HG03039 (cell line): ENCODE results near the gene HOTAIR.

Experiments used
- ATAC-seq: cut with Tn5 transposase; IDR thresholded peaks from one replicate; pipeline ENCODE4 v1.9.1; 2021; ENCODE audit warnings: mild to moderate bottlenecking, moderate library complexity; ENCODE audit not compliant: unreplicated experiment

Gene HOTAIR

DNA sequence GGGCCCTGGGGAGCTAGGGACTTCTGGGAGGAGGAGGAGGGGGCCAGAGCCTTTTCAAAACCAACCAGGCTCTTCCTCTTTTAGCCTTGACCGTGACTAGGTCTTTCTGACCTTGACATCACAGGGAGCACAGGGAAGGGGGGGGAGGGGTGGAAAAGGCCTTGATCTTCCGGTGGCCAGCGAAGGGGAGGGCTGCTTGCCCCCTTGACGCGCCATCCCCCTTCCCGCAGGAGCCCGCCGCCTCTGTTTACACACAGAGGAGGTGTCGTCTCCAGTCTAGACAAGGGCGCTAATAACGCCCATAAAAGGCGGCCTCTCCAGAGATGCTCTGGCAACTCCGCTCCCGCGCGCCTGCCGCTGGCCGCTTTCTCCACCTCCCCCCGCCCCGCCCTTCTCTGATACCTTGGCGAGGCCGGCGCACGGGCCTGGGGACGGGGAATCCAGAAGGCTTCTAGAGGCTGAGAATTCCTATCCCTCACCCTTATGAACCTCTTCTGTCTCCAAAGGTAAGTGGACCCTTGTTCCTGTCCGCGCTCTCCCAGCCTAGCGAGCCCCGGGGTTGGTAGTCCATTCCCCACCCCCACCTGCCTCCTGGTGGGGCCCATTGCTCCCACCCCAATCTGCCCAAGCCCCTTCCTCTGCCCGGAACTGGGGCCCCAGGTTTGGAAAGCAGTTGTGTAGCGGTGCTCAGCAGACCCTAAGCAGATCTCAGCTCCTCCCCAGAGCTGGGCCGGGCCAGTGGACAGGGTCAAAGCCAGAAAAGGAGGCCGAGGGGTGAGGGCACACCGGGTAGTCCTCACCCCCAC lies 24.9 kb downstream of the HOTAIR start:
- no peak for ATAC-seq

- ATAC-seq = no peak
Measured at GRCh38 chr12:53948650-53949593, 25.8 kb downstream of the HOTAIR start.

DNA sequence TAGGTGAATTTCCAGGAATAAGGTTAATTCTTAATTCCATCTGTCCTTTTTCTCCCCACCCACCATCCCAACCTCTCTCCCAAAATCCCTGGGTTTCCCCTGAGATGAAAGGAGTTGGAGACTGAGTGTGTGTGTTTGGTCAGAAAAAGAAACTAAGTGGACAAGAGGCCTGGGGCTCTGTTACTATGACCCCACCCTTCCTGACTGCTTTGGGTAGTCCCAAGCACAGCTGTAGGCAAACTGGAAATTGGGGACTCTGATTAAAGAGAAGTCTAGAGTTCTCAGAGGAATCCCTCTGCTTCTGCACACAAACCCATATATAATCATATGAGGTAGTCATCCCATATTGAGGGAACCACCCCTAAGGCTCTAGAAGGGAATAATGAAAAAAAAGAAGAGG lies 27.0 kb downstream of the HOTAIR start:
- ATAC-seq = no peak

GRCh38 chr12:53944907-53945847 lies 29.6 kb downstream of the HOTAIR start:
- ATAC-seq = no peak

- ATAC-seq = no peak
Measured at GRCh38 chr12:53944209-53944608, 30.5 kb downstream of the HOTAIR start.

DNA sequence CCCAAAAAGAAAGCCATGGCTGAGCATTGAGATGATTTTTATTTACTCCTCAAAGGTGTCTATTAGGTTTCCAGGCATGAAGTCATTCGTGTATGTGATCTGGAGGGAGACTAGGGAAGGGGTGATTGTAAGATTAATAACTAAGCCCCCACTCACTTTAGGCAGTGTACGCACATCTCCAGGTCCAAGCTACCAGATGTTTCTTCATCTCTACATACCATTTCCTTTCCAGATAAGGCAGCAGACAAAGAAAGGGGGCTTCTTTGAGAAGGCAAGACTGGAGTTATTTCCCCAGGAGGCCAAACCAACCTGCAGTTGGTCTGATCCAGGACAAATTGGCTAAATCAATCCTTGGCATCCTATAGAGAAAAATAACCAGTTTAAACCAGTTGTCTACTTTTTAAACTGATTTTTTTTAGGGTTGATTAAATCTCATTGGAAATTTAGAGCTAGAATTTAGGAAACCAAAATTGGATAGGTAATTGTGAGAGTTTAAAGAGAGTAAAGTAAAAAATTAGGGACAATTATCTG lies 32.2 kb downstream of the HOTAIR start:
- no peak for ATAC-seq

DNA sequence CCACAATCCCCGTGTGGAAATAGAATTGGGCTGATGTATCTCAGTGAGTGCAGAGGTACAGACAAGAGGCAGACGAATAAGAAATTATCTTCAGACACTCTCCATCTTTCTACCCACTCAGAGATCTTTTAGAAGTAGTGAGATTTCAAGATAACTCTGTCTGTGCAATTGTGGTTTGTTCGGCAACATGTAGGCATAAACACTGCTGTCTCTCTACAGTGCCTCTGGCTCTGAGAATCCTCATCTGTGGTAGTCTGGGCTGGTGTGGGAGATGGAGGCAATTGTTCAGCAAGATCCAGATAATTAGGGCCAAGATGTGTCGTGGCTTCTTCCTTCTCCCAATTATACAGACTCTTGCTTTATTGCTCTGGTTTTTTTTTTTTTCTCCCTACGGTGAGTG lies 33.0 kb downstream of the HOTAIR start:
- no peak for ATAC-seq

DNA sequence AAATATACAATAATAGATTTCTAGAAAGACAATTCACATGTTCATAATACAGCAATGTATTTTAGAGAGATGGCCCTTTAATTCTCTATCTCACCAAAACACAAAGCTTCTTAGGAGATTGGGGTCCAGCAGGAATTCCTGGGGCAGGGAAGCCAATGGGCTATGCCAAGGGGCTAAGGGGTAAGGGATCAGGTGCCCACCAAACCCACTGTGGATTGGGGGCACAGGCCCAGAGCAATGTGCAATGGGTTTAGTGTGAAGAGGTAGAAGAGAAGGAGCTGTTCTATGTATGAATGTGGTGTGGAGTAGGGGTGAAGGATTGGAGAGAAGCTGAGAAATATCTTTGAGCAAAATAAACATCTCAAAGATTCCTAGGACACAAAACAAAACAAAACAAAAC lies 33.6 kb downstream of the HOTAIR start:
- ATAC-seq = no peak

- no peak for ATAC-seq
Measured at GRCh38 chr12:53940443-53941014, 34.2 kb downstream of the HOTAIR start.

- ATAC-seq = no peak
Measured at GRCh38 chr12:53939141-53940108, 35.3 kb downstream of the HOTAIR start.

DNA sequence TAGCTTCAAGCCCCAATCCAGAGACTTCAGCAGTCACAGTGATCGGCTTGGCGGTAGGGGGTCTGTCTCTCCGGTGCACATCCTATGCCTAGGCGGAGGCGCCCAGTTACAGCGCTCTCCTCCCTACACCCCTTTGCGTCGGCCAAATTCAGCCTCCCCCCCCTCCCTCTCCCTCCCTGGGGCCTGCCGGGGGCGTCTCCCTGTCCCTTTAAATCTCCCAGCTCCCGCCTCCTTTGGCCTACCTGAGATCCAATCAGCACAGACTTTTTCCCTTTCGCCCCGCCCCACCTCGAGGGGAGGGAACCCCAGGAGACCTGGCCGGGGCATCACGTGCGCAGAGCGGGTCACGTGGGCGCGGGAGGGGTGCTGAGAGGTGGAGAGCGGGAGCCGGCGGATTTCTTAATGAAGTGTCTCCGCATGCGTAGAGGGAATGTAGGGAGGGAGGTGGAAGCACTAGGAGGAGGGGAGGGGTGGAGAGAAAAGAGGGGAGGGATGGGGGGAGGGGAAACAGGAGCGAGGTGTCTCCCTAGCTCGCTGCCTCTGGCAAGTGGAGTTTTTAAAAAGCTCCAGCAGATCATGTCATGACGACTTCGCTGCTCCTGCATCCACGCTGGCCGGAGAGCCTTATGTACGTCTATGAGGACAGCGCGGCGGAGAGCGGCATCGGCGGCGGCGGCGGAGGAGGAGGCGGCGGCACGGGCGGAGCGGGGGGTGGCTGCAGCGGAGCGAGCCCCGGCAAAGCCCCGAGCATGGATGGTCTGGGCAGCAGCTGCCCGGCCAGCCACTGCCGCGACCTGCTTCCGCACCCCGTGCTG lies 36.2 kb downstream of the HOTAIR start, which contains the start of gene HOXC13:
Gene HOXC13 (plus strand): TSS at position 506 of the 815 bp plus-strand sequence. CDS start 76 bp downstream, at position 582.
- ATAC-seq = no peak

GRCh38 chr12:53937596-53938325 lies 37.0 kb downstream of the HOTAIR start:
- ATAC-seq = no peak

GRCh38 chr12:53937099-53937498 lies 37.7 kb downstream of the HOTAIR start:
- no peak for ATAC-seq

DNA sequence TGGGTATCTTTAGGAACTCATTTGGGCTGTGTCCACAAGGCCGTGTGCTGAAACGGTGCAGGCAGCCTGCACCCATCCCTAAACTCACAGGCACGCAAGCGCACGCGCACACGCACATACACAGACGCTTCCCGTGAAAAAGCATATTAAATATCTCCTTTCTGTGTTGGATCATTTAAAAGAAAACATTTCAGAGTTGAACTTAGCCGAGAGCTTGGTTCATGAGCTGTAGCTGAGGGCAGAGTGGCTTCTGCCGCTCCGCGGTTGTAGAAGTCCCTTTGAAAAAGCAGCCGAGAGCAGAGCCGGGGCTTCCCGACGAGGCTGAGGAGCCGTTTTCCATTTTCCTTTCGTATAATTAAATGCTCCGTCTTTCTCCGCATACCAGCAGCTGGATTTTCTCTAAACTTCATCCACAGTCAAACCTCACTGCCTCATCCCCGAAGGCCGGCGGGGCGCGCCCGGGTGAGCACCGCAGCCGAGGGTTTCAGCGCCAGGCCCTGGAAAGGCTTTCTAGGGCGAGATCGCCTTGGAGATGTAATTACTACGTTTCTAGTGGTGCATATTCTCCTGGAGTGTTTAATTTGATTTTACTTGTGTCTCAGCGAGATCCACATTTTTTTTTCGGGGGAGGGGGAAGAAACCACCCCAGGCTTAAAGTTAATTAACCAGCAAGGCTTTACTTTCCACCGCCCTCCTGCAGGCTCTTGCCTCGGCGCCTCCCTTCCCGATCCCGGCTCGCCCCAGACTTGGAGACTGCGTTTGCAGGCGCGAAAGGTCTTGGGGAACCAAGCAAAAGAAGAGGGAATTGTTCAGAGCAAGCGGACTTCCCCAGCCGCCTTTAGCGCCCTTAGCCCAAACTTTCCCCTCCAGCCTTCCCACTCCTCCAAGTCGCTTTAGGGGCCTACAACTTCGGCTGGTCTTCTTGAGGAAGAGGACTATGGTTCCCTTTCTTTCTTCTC lies 39.1 kb downstream of the HOTAIR start:
- no peak for ATAC-seq

DNA sequence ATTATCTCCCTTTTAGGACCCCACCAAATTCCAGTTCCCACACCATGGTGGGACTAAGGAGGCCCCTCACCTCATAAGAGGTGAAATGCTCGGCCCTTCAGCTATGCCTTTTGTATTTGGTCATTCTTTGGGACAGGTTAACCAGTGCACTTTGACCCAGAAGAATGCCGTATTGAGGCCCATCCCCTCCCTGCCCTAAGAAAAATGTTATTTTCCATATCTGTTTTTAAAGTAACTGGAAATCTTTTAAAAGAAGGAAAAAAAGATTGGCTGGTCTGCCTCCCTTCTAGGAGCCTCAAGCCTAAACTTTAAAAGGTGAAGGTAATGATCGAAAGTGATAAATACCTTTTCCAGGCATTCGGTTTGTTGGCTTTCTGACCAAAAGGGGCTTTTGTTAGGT lies 41.8 kb downstream of the HOTAIR start:
- ATAC-seq = no peak

DNA sequence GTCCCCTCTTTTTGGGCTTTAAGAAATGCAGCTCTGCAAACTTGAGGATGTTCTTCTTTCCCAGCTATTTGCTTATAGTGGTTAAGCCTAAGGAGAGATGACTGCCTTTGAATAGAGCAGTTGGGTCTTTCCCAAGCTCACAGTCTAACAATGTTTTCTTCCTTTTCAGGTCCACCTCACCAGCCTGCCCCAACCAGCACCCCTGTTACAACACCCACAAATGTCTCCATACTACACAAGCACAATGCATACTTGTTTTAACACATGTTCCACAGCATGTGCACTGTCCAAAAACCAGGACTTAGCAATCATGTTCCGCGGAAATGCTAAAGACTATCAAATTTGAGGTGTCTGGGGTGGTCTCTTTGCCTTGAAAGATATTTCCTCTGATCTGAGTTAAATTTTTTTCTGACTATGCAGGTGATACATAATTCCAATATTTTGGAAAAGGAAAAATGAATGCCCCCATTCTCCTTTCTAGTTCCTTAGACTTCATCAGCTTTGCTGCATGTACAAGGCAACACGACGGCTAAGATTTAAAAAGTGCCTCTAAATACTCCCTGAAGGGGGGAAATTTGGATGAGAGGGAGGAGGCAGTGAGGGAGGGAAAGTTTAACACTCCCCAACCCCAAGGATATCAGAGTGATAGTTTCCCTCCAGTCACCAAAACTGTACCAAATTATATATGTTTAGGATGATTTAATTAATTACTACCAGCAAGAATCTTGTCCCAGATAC lies 42.7 kb downstream of the HOTAIR start:
- ATAC-seq = no peak
